Measurements from ENCODE around the gene BHMT2. TPM values are rescaled to one million over a fixed set of nuclear protein-coding genes. Genes with fewer than 3 reads are reported as not detected.

The BHMT2 gene
- total RNA-seq, 2 donors from 2014 or later = 0.46 TPM; not detected in 1

DNA sequence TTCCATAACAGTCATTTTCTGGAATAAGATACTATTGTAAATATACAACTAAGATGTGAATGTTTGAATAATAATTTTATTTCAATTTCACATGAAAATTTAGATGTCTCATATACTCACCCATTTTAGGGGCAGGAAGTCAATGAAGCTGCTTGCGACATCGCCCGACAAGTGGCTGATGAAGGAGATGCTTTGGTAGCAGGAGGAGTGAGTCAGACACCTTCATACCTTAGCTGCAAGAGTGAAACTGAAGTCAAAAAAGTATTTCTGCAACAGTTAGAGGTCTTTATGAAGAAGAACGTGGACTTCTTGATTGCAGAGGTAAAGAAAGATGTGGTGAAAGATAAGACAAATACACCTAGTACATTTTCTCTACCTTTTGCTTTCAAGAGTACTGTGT lies 50.7 kb downstream of the BHMT2 start:
- Mint-ChIP-seq H3K4me1 (peaks cover 2% of the 10 kb centered on the region), H3K36me3 (ENCODE audit: low read depth) (no peaks in the 10 kb centered on the region), H3K27me3 (ENCODE audit: insufficient read depth) (peaks cover 15% of the 10 kb centered on the region), H3K27ac (no peak overlapping the region), H3K9me3 (no peaks in the 10 kb centered on the region), H3K4me3 (no peak overlapping the region)
- Histone ChIP-seq H3K9me3 (ENCODE audit: control insufficient read depth, low read length) (no peaks in the 10 kb centered on the region), H3K4me1 (ENCODE audit: control insufficient read depth, insufficient read depth, low read length) (no peaks in the 10 kb centered on the region), H3K27ac (ENCODE audit: low read depth, low read length) (no peak overlapping the region), H3K36me3 (ENCODE audit: control insufficient read depth, insufficient read depth, low read length) (no peaks in the 10 kb centered on the region), H3K4me3 (ENCODE audit: low read length) (no peak overlapping the region), H3K27me3 (ENCODE audit: control insufficient read depth, insufficient read depth, low read length, poor library complexity, severe bottlenecking) (peaks cover 22% of the 10 kb centered on the region), H3K9ac (ENCODE audit: extremely low read depth, low read length, poor library complexity, severe bottlenecking) (no peak overlapping the region)
- no peak for DNase-seq
- WGBS, 2 experiments (ENCODE audit: insufficient coverage in 1 of 2, insufficient read length in 1 of 2) = 96% methylated on average over 4 of the region's 4 CpGs; no CpG with 5 or more reads in 1 of the 2 experiments
- TF ChIP-seq CTCF (conservative IDR thresholded peaks at IDR 0.05) = no peak

DNA sequence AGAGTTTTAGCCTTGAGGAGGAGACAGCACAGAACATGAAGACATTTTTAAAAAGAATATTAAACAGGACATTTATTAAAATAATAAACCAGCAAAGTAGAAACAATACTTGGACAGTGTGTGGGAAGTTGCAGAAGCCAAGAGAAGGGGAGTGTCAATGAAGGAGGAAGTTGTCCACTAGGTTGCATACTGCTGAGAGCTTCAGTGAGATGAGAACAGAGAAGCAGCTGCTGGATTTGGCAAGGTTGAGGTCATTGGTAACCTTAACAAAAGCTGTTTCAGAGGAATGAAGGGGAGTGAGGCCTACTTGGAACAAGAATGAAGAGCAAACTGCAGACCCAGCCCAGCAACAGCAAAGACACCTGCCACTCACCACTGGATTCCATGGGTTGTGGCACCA lies 53.4 kb downstream of the BHMT2 start:
- Mint-ChIP-seq H3K9me3 (no peaks in the 10 kb centered on the region), H3K27ac (no peak overlapping the region), H3K4me1 (no peaks in the 10 kb centered on the region), H3K27me3 (ENCODE audit: insufficient read depth) (peaks cover 6% of the 10 kb centered on the region), H3K36me3 (ENCODE audit: low read depth) (no peaks in the 10 kb centered on the region), H3K4me3 (no peak overlapping the region)
- Histone ChIP-seq H3K27ac (ENCODE audit: low read depth, low read length) (no peak overlapping the region), H3K27me3 (ENCODE audit: control insufficient read depth, insufficient read depth, low read length, poor library complexity, severe bottlenecking) (no peaks in the 10 kb centered on the region), H3K4me1 (ENCODE audit: control insufficient read depth, insufficient read depth, low read length) (no peaks in the 10 kb centered on the region), H3K36me3 (ENCODE audit: control insufficient read depth, insufficient read depth, low read length) (no peaks in the 10 kb centered on the region), H3K4me3 (ENCODE audit: low read length) (no peak overlapping the region), H3K9ac (ENCODE audit: extremely low read depth, low read length, poor library complexity, severe bottlenecking) (no peak overlapping the region), H3K9me3 (ENCODE audit: control insufficient read depth, low read length) (no peaks in the 10 kb centered on the region)
- no peak for TF ChIP-seq CTCF (conservative IDR thresholded peaks at IDR 0.05)
- no peak for DNase-seq

GRCh38 chr5:79124607-79125006 lies 55.0 kb downstream of the BHMT2 start:
- TF ChIP-seq CTCF (conservative IDR thresholded peaks at IDR 0.05) = no peak
- Histone ChIP-seq H3K27ac (ENCODE audit: low read depth, low read length) (no peak overlapping the region), H3K4me1 (ENCODE audit: control insufficient read depth, insufficient read depth, low read length) (no peaks in the 10 kb centered on the region), H3K36me3 (ENCODE audit: control insufficient read depth, insufficient read depth, low read length) (no peaks in the 10 kb centered on the region), H3K4me3 (ENCODE audit: low read length) (no peak overlapping the region), H3K9me3 (ENCODE audit: control insufficient read depth, low read length) (no peaks in the 10 kb centered on the region), H3K27me3 (ENCODE audit: control insufficient read depth, insufficient read depth, low read length, poor library complexity, severe bottlenecking) (no peaks in the 10 kb centered on the region), H3K9ac (ENCODE audit: extremely low read depth, low read length, poor library complexity, severe bottlenecking) (no peak overlapping the region)
- Mint-ChIP-seq H3K9me3 (no peaks in the 10 kb centered on the region), H3K4me3 (no peak overlapping the region), H3K4me1 (no peaks in the 10 kb centered on the region), H3K36me3 (ENCODE audit: low read depth) (no peaks in the 10 kb centered on the region), H3K27ac (no peak overlapping the region), H3K27me3 (ENCODE audit: insufficient read depth) (no peaks in the 10 kb centered on the region)
- no peak for DNase-seq
- WGBS, 2 experiments (ENCODE audit: insufficient coverage in 1 of 2, insufficient read length in 1 of 2) = 73% methylated on average over 1 of the region's 1 CpG; no CpG with 5 or more reads in 1 of the 2 experiments

All from endodermal cell (in vitro differentiated cells).